ENCODE measurements around the gene PLCB4. TPM values are rescaled to one million over a fixed set of nuclear protein-coding genes. Genes with fewer than 3 reads are reported as not detected.

The PLCB4 gene
- total RNA-seq, 1 donor from 2014 or later: 10.5 TPM

- H3K36me3 Mint-ChIP-seq (ENCODE audit: low read depth, unreplicated experiment): no peaks in the 10 kb centered on the region
- no peaks in the 10 kb centered on the region for H3K9me3 Mint-ChIP-seq (ENCODE audit: unreplicated experiment)
- no peaks in the 10 kb centered on the region for H3K4me1 Mint-ChIP-seq (ENCODE audit: unreplicated experiment)
- no peak overlapping the region for H3K27ac Mint-ChIP-seq (ENCODE audit: unreplicated experiment)
- no peaks in the 10 kb centered on the region for H3K27me3 Mint-ChIP-seq (ENCODE audit: unreplicated experiment)
- no peak for TF ChIP-seq CTCF (IDR thresholded peaks at IDR 0.05; ENCODE audit: unreplicated experiment)
- DNase-seq (ENCODE audit: low spot score): no peak
- no peak overlapping the region for H3K4me3 Mint-ChIP-seq (ENCODE audit: unreplicated experiment)
Observed at GRCh38 chr20:9506280-9506821, 437.5 kb downstream of the PLCB4 start.

- no peaks in the 10 kb centered on the region for H3K4me1 Mint-ChIP-seq (ENCODE audit: unreplicated experiment)
- H3K27ac Mint-ChIP-seq (ENCODE audit: unreplicated experiment): no peak overlapping the region
- H3K9me3 Mint-ChIP-seq (ENCODE audit: unreplicated experiment): no peaks in the 10 kb centered on the region
- DNase-seq (ENCODE audit: low spot score): no peak
- no peaks in the 10 kb centered on the region for H3K27me3 Mint-ChIP-seq (ENCODE audit: unreplicated experiment)
- no peaks in the 10 kb centered on the region for H3K36me3 Mint-ChIP-seq (ENCODE audit: low read depth, unreplicated experiment)
- TF ChIP-seq CTCF (IDR thresholded peaks at IDR 0.05; ENCODE audit: unreplicated experiment): no peak
- H3K4me3 Mint-ChIP-seq (ENCODE audit: unreplicated experiment): no peak overlapping the region
Observed at GRCh38 chr20:9506964-9507369, 438.1 kb downstream of the PLCB4 start.

- Mint-ChIP-seq H3K9me3 (ENCODE audit: unreplicated experiment) (no peaks in the 10 kb centered on the region), H3K4me3 (ENCODE audit: unreplicated experiment) (no peak overlapping the region), H3K27ac (ENCODE audit: unreplicated experiment) (no peak overlapping the region), H3K36me3 (ENCODE audit: low read depth, unreplicated experiment) (no peaks in the 10 kb centered on the region), H3K27me3 (ENCODE audit: unreplicated experiment) (no peaks in the 10 kb centered on the region), H3K4me1 (ENCODE audit: unreplicated experiment) (no peaks in the 10 kb centered on the region)
- DNase-seq (ENCODE audit: low spot score): no peak
- no peak for TF ChIP-seq CTCF (IDR thresholded peaks at IDR 0.05; ENCODE audit: unreplicated experiment)
Observed at GRCh38 chr20:9507544-9508239, 438.8 kb downstream of the PLCB4 start.

- Mint-ChIP-seq H3K9me3 (ENCODE audit: unreplicated experiment) (no peaks in the 10 kb centered on the region), H3K4me1 (ENCODE audit: unreplicated experiment) (no peaks in the 10 kb centered on the region), H3K27ac (ENCODE audit: unreplicated experiment) (no peak overlapping the region), H3K36me3 (ENCODE audit: low read depth, unreplicated experiment) (no peaks in the 10 kb centered on the region), H3K27me3 (ENCODE audit: unreplicated experiment) (no peaks in the 10 kb centered on the region), H3K4me3 (ENCODE audit: unreplicated experiment) (no peak overlapping the region)
- DNase-seq (ENCODE audit: low spot score): no peak
- no peak for TF ChIP-seq CTCF (IDR thresholded peaks at IDR 0.05; ENCODE audit: unreplicated experiment)
Observed at GRCh38 chr20:9508240-9508661, 439.4 kb downstream of the PLCB4 start.

GRCh38 chr20:9508696-9509178, 439.9 kb downstream of the PLCB4 start:
- no peaks in the 10 kb centered on the region for H3K27me3 Mint-ChIP-seq (ENCODE audit: unreplicated experiment)
- no peak for DNase-seq (ENCODE audit: low spot score)
- no peak for TF ChIP-seq CTCF (IDR thresholded peaks at IDR 0.05; ENCODE audit: unreplicated experiment)
- H3K36me3 Mint-ChIP-seq (ENCODE audit: low read depth, unreplicated experiment): no peaks in the 10 kb centered on the region
- no peaks in the 10 kb centered on the region for H3K9me3 Mint-ChIP-seq (ENCODE audit: unreplicated experiment)
- H3K27ac Mint-ChIP-seq (ENCODE audit: unreplicated experiment): no peak overlapping the region
- no peak overlapping the region for H3K4me3 Mint-ChIP-seq (ENCODE audit: unreplicated experiment)
- H3K4me1 Mint-ChIP-seq (ENCODE audit: unreplicated experiment): peaks cover under 1% of the 10 kb centered on the region

Measured in endothelial cell (in vitro differentiated cells).